Measurements from ENCODE around the gene SERPINC1.

The SERPINC1 gene

DNA sequence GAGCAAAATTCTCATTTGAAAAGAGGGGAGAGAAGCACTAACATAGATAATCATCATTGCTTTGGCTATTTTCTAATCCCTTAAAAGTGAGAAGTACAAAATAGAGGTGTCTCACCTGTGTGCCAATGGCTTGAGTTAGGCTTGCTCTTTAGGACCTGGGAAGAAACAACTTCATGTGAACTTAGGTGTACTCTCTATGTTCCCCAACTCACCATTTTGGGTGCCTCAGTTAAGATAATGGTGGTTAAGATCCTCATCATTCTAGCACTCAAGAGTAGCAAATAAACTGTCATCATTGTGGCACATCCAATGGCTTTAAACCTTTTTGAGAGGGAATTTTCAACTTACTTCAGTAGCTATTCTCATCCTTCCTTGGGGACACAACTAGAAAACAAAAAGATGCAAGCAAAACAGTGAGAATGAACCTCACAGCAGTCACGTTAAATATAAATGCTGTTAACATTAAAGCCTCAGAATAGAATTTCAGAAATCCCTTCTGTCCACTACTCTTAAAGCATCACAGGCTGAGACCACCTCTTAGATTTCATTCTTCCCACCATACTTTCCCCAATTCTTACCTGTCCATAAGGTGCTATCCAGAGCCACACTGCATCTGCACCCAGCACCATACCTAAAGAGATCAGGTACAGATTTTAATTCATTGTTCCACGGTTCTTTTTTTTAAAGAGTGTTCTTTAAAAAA is 50.6 kb downstream of the SERPINC1 start:
- TF ChIP-seq CTCF (conservative IDR thresholded peaks at IDR 0.05) = no peak
- peak overlapping the region; percentile 93 for H3K27ac ChIP-seq

GRCh38 chr1:173865468-173866164 is 51.5 kb downstream of the SERPINC1 start:
- peak overlapping the region; percentile 93 for H3K27ac ChIP-seq
- no peak for TF ChIP-seq CTCF (conservative IDR thresholded peaks at IDR 0.05)

DNA sequence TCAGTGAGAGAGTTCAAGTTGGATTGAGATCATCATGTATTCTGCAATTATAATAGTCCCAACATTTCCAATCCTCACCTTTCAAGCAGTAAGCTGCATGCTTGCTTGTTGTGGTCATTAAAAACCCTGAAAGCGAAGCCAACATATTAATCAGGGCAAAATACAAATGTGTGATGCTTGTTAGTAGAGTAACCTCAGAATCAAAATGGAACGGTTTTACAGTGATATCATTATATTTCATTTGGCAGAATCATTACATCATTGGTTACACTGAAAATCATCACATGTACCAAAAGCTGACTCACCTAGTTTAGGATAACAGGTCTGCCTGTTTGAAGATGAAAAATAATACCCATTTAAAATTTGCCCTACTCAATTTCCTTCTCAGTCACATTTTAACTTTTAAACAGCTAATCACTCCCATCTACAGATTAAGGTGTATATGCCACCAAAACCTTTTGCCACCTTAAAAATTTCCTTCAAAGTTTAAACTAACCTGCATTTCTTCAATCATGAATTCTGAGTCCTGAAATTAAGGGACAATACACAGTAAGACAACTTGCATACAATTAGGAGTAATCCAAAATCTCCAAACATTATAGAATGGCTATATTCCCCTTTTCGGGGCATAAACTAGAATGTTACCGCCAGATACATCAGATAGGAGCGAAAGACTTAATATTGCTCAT is 52.8 kb downstream of the SERPINC1 start:
- TF ChIP-seq CTCF (conservative IDR thresholded peaks at IDR 0.05) = no peak
- H3K27ac ChIP-seq = peak overlapping the region; percentile 93

DNA sequence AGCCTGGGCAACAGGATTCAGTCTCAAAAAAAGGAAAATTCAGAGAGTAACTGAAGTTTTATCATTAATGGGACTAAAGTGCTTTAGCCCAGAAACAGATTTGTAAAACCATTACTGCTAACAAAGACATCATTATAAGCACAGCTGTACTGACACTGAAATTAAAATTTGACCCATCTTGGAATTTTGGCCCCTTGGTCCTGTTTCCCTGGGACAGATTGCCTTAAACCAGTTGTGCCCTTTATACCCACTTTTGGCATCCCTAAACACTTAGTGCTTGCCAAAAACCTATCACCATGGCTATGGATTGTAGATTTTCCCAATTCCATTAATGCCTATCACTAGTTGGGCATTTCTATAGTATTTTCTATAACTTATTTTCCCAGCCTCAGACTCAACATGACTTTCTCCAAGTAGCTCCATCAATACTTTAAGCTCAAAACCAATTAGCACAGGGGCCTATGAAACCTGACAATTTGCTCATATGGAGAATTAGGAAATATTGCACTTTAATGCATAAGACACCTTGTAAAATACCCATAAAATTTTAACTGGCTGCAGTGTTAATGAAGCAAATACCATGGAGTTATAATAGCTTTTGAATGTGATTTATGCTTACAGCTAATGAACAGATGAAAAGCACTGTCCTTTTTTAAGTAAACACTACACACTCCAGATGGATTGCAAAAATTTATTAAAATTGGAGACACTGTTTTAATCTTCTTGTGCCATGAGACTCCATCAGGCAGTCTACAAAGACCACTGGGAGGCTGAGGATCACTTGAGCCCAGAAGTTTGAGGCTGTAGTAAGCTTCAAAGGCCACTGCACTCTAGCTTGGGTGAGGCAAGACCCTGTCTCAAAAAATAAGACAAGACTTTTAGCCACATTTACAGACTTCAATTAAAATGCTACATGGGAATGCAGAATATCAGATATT is 53.6 kb downstream of the SERPINC1 start:
- no peak for TF ChIP-seq CTCF (conservative IDR thresholded peaks at IDR 0.05)
- peak overlapping the region; percentile 93 for H3K27ac ChIP-seq

DNA sequence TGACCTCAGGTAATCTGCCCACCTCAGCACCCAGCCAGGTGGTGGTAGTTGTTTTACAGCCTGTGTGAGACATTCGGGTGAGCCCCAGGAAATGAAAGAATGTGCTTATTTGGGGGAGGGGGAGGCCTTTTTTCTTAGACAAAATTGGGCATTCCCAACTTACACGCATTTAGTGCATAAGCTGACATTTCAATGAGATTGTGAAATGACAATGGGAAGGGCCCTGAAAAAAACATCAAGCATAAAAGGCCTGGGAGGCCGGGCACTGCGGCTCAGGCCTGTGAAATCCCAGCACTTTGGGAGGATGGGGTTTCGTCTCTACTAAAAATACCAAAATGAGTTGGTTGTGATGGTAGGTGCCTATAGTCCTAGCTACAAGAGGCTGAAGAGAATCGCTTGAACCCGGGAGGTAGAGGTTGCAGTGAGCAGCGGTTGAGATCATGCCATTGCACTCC is 54.3 kb downstream of the SERPINC1 start:
- peak overlapping the region; percentile 93 for H3K27ac ChIP-seq
- no peak for TF ChIP-seq CTCF (conservative IDR thresholded peaks at IDR 0.05)

DNA sequence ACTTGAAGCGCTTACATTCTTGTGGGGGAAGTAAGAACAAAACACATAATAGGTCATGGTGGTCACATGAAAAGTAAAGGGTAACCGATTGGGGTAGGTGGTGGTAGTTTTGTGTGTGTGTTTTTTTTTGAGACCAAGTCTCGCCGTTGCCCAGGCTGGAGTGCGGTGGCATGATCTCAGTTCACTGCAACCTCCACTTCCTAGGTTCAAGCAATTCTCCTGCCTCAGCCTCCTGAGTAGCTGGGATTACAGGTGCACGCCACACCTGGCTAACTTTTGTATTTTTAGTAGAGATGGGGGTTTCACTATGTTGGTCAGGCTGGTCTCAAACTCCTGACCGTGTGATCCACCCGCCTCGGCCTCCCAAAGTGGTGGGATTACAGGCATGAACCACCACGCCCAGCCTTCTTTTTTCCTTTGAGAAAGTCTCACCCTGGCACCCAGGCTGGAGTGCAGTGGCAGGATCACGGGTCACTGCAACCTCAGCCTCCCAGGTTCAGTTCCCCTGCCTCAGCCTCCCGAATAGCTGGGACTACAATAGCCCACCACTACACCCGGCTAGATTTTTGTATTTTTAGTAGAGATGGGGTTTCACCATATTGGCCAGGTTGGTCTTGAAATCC is 54.9 kb downstream of the SERPINC1 start:
- H3K27ac ChIP-seq = peak overlapping the region; percentile 93; the same call in 1 of the 2 replicates

- H3K27ac ChIP-seq = no peak overlapping the region; the same call in 1 of the 2 replicates
- no peak for TF ChIP-seq CTCF (conservative IDR thresholded peaks at IDR 0.05)
These were observed 55.4 kb downstream of the SERPINC1 start for GRCh38 chr1:173861731-173862145.
